Heart left ventricle (tissue), 13 donors: ENCODE data around the gene SRPK2.

Experiments
- POLR2A ChIP-seq, 2 donors: fragments of 450-650 bp; IDR thresholded peaks; one replicate each; pipeline ENCODE4 v1.6.1; 2017; ENCODE audit warnings: antibody characterized with exemption in 2 of 2, mild to moderate bottlenecking in 2 of 2, moderate library complexity in 2 of 2
- TF ChIP-seq, protein P1 (sequence below), 12 donors: fragments of 200-600 bp; sonication (generic) in 4 of 12; IDR thresholded peaks; one replicate each; pipeline versions ENCODE4 v1.5.0 to v1.8.0; 2018 to 2022; ENCODE audit warnings: antibody characterized with exemption in 12 of 12, mild to moderate bottlenecking in 5 of 12
- donor health status: ischemic (EF 13 %, LVEDD 7.1; RV severe dilation, severe dysfunction).
- donor health status: DM: no; HTN: yes; CAD: no.
- donor health status: DM: no; HTN: no; CAD: no.
- donor health status: ischemic (EF 25% LVEDD 6.9; RV normal size, moderate dysfunction).
- donor health status: ischemic (EF 25% LVEDD 5.7; RV mildly dilated, moderate dysfunction).
- donor health status: ischemic (EF 35%, LVEDD 5.7; RV mildly dilated, moderate dysfunction).
- donor health status: nonischemic (EF 11% LVEDD 7.7; RV severe dilation, severe dysfunction).
- donor health status: DM: yes; HTN: yes; CAD: no.
- donor health status: PGD.
- donor health status: ischemic (EF 29% LVEDD 5.4; RV normal size, mild dysfunction).
- donor health status: nonischemic (EF 23%, LVEDD 6.1; RV moderate dilation, normal function).

DNA sequence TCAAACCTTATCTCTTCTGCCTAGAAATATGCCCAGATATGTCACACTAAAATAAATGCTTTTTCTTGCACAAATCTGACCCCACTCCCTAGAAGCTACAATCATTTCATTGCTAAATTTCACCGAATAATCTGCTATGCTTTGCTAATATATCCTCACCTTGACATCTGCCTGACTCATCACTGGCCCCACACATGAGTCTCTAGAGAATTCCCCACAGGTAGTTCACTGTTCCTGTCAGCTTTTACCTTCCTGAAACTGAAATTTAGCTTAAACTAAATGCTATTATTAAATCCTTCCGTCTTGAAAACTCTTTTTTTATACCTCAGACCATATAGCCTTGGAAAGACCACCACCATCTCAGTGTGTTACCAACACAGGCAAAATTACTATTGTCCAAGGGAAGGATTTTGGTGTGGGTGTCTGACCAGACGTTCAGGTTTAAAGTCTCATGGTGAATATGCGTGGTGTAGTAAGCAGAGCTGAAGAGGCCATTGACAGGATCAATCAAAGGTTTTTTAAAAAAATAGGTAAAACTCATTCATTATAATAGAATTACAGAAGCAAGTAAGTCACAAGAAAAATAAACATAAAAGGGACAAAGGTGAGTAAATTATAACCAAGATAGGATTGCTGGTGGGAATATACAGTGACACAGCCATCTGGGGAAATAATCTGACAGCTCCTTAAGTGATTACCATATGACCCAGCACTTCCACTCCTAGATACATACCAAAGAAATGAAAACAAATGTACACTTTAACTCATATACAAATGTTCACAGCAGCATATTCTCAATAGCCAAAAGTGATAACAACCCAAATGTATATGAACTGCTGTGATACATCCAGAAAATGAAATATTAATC lies 201.2 kb downstream of the SRPK2 start:
- TF ChIP-seq, protein P1, sequence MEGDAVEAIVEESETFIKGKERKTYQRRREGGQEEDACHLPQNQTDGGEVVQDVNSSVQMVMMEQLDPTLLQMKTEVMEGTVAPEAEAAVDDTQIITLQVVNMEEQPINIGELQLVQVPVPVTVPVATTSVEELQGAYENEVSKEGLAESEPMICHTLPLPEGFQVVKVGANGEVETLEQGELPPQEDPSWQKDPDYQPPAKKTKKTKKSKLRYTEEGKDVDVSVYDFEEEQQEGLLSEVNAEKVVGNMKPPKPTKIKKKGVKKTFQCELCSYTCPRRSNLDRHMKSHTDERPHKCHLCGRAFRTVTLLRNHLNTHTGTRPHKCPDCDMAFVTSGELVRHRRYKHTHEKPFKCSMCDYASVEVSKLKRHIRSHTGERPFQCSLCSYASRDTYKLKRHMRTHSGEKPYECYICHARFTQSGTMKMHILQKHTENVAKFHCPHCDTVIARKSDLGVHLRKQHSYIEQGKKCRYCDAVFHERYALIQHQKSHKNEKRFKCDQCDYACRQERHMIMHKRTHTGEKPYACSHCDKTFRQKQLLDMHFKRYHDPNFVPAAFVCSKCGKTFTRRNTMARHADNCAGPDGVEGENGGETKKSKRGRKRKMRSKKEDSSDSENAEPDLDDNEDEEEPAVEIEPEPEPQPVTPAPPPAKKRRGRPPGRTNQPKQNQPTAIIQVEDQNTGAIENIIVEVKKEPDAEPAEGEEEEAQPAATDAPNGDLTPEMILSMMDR (IDR thresholded peaks at IDR 0.05), result no peak
- TF ChIP-seq POLR2A (IDR thresholded peaks at IDR 0.05), result no peak
